B cell (primary cell): ENCODE results near the gene TSFM.

Experiments used
- EZH2 ChIP-seq: IDR thresholded peaks from 2 replicates; pipeline ENCODE4 v1.6.1; 2012; ENCODE audit warnings: borderline replicate concordance, low read depth, mild to moderate bottlenecking, moderate library complexity, low read length; ENCODE audit not compliant: insufficient read depth, poor library complexity, severe bottlenecking
- TF ChIP-seq, protein P1 (sequence below): fragments of 200-600 bp; IDR thresholded peaks from one replicate; pipeline ENCODE4 v1.8.0; 2022; ENCODE audit warnings: antibody characterized with exemption, mild to moderate bottlenecking

GRCh38 chr12:57822392-57823130 is 40.0 kb downstream of the TSFM start:
- TF ChIP-seq, protein P1, sequence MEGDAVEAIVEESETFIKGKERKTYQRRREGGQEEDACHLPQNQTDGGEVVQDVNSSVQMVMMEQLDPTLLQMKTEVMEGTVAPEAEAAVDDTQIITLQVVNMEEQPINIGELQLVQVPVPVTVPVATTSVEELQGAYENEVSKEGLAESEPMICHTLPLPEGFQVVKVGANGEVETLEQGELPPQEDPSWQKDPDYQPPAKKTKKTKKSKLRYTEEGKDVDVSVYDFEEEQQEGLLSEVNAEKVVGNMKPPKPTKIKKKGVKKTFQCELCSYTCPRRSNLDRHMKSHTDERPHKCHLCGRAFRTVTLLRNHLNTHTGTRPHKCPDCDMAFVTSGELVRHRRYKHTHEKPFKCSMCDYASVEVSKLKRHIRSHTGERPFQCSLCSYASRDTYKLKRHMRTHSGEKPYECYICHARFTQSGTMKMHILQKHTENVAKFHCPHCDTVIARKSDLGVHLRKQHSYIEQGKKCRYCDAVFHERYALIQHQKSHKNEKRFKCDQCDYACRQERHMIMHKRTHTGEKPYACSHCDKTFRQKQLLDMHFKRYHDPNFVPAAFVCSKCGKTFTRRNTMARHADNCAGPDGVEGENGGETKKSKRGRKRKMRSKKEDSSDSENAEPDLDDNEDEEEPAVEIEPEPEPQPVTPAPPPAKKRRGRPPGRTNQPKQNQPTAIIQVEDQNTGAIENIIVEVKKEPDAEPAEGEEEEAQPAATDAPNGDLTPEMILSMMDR: no peak
- no peak for TF ChIP-seq EZH2
